Measurements from ENCODE around the gene TLE4.

TLE4 gene

DNA sequence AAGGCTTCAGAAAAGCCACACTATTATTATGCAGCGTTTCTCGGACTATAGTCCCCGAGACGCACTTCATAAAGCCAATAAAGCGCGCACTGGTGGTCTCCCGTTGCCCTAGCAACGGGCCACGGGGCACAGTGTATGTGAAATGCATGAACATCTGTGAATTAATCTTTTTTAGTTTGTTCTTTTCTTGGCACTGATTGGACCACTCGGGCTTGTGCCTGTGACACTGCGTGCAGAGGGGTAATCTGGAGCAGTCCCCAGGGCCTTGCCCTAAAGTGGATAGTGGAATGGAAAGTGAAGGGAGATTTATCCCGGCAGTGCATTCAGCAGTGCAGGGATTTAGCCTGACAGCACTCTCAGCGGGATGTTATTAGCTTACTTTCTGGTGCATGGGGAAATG lies 92.1 kb downstream of the TLE4 start:
- DNase-seq (ENCODE audit: low read depth, low spot score) = no peak
- TF ChIP-seq, protein P1, sequence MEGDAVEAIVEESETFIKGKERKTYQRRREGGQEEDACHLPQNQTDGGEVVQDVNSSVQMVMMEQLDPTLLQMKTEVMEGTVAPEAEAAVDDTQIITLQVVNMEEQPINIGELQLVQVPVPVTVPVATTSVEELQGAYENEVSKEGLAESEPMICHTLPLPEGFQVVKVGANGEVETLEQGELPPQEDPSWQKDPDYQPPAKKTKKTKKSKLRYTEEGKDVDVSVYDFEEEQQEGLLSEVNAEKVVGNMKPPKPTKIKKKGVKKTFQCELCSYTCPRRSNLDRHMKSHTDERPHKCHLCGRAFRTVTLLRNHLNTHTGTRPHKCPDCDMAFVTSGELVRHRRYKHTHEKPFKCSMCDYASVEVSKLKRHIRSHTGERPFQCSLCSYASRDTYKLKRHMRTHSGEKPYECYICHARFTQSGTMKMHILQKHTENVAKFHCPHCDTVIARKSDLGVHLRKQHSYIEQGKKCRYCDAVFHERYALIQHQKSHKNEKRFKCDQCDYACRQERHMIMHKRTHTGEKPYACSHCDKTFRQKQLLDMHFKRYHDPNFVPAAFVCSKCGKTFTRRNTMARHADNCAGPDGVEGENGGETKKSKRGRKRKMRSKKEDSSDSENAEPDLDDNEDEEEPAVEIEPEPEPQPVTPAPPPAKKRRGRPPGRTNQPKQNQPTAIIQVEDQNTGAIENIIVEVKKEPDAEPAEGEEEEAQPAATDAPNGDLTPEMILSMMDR (IDR thresholded peaks at IDR 0.05; ENCODE audit: low read depth, low read length) = no peak
- in situ Hi-C loops (cut with HindIII; ENCODE audit: low sequenced_read_pairs) = no loop called here
- H3K4me3 ChIP-seq (ENCODE audit: low read depth, low read length) = no peak overlapping the region

DNA sequence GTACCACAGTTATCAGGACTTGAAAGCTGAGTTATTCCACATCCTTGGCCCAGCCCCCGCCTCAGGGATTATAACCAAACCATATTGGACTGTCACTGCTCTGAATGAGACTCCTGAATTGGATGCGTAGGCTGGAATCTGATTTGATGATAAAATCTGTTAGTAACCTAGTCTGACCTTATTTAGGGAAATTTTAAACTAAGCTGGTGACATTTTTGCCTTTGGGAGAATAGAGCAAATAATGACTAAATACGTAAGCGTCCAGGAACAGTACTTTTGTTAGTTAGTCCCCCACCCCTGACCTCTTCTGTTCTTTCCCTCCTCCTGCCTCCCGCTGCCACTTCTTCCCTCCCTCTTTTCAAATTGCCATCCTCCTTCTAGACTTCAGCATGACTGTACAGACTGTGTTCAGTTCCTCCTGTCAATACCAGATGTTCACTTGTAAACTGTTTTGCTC lies 92.6 kb downstream of the TLE4 start:
- no peak overlapping the region for H3K4me3 ChIP-seq (ENCODE audit: low read depth, low read length)
- TF ChIP-seq, protein P1 (IDR thresholded peaks at IDR 0.05; ENCODE audit: low read depth, low read length) = no peak
- in situ Hi-C loops (cut with HindIII; ENCODE audit: low sequenced_read_pairs) = no loop called here
- no peak for DNase-seq (ENCODE audit: low read depth, low spot score)

DNA sequence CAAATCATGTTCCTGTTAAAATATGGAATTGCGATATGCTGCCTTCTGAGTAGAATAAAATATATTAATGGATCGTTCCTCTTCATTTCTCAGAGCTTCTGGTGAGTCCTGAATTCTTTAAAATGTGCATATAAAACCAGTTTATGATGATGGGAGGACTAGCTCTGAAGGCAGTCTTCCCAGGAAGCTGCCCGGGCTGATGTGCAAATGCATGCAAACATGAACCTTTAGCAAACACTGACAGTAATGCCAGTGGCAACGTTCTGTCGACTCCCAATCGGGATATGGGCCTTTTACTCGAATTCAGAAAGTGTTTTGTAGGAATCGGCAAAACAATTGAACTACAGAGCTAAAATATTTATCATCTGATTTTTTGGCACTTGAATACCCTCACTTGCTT lies 93.6 kb downstream of the TLE4 start:
- DNase-seq (ENCODE audit: low read depth, low spot score) = no peak
- no peak overlapping the region for H3K4me3 ChIP-seq (ENCODE audit: low read depth, low read length)
- TF ChIP-seq, protein P1 (IDR thresholded peaks at IDR 0.05; ENCODE audit: low read depth, low read length) = no peak
- in situ Hi-C loops (cut with HindIII; ENCODE audit: low sequenced_read_pairs) = no loop called here

DNA sequence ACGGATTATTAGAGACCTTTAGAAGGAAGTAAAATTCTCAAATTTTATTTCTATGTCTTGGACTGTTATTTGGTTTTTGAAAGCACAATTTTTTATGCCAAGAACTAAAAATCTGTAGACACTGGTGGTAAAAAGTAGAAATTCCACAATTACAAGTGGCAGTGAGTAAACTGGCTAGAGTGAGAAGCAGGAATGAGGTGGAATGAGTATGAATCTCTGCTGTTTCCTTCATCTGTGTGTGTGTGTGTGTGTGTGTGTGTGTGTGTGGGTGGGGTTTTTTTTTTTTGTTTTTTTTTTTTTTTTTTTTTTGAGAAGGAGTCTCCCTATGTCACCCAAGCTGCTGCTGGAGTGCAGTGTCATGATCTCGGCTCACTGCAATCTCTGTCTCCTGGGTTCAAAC lies 94.2 kb downstream of the TLE4 start:
- no peak overlapping the region for H3K4me3 ChIP-seq (ENCODE audit: low read depth, low read length)
- TF ChIP-seq, protein P1 (IDR thresholded peaks at IDR 0.05; ENCODE audit: low read depth, low read length) = no peak
- no peak for DNase-seq (ENCODE audit: low read depth, low spot score)
- in situ Hi-C loops (cut with HindIII; ENCODE audit: low sequenced_read_pairs) = no loop called here

DNA sequence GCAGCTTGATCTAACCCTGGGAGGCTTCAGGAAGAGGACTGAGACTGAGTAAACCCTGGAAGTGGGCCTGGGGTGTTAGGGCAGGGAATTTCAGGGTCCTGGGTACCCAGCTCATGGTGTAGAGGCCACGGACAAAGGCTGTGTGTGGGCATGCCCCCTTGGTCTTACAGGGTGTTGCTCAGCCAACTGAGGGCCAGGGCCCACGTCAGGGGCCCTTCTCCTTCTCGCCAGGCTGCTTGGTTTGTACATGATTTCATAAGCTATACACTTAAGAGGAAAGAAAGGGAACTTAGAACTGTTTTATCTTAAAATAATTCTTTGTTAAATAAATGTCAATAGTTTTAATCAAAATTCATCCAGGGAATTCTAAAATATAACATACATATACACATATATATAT lies 95.4 kb downstream of the TLE4 start:
- DNase-seq (ENCODE audit: low read depth, low spot score) = no peak
- in situ Hi-C loops (cut with HindIII; ENCODE audit: low sequenced_read_pairs) = no loop called here
- no peak overlapping the region for H3K4me3 ChIP-seq (ENCODE audit: low read depth, low read length)
- TF ChIP-seq, protein P1 (IDR thresholded peaks at IDR 0.05; ENCODE audit: low read depth, low read length) = no peak

DNA sequence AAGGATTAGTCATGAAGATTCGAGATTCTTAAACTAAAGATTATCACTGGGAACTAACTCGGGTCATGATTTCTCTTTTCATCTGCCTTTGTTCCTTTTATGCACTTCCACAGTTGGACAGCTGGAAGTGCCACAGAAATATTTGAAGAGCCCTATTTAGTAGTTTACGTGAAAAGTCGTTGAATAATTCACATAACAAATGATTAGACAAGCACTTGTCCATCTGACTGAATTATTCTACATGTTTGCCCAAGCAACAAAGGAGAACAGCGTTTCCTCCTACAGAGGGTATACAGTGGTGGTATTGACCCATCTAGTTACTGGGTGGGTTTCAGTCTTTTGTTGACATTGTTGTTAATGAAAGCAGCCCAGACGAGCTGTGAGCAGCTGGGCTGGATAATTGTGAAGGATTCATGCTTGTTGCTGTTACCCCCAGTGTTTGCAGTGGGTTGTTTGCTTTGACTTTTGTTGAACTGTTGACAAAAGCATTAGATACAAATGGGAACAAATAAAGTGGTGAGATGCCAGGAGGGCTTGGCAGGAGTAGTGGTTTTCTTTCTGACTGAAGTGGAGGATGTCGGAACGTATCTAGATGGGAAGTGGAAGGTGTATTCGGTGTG lies 96.2 kb downstream of the TLE4 start:
- in situ Hi-C loops (cut with HindIII; ENCODE audit: low sequenced_read_pairs) = no loop called here
- H3K4me3 ChIP-seq (ENCODE audit: low read depth, low read length) = no peak overlapping the region
- TF ChIP-seq, protein P1 (IDR thresholded peaks at IDR 0.05; ENCODE audit: low read depth, low read length) = no peak

More for the DNA sequence above, 96.2 kb downstream of the TLE4 start:
- no peak for DNase-seq (ENCODE audit: low read depth, low spot score)
